Esophagus (tissue), 2 donors: ENCODE results near the gene PPFIBP1. TPM values are rescaled to one million over a fixed set of nuclear protein-coding genes. Genes with fewer than 3 reads are reported as not detected.
"Not testable (repeated sequence)": the region's sequence is repeated elsewhere in the genome, so short reads cannot be mapped to it uniquely, and the experiment has no call there.

ENCODE experiments used
- H3K27ac ChIP-seq, 2 donors: one replicate each; pipeline ENCODE4 v1.5.1; 2013; ENCODE audit warnings: low read depth in 2 of 2, mild to moderate bottlenecking in 2 of 2, inconsistent platforms in 1 of 2, low read length in 1 of 2, moderate library complexity in 1 of 2
- H3K27me3 ChIP-seq, 2 donors: one replicate each; pipeline ENCODE4 v1.6.1; 2013; ENCODE audit warnings: low read length in 2 of 2, control low read depth in 1 of 2, mild to moderate bottlenecking in 1 of 2; ENCODE audit not compliant: insufficient read depth in 2 of 2, control insufficient read depth in 1 of 2
- H3K36me3 ChIP-seq, 2 donors: one replicate each; pipeline ENCODE4 v1.6.1; 2013; ENCODE audit warnings: low read length in 1 of 2; ENCODE audit not compliant: control insufficient read depth in 2 of 2, insufficient read depth in 2 of 2
- H3K4me1 ChIP-seq, 2 donors: one replicate each; pipeline ENCODE4 v1.6.1; 2013; ENCODE audit warnings: low read length in 1 of 2; ENCODE audit not compliant: control insufficient read depth in 2 of 2, insufficient read depth in 2 of 2
- H3K4me3 ChIP-seq, 2 donors: one replicate each; pipeline ENCODE4 v1.5.1; 2013; ENCODE audit warnings: low read length in 2 of 2, mild to moderate bottlenecking in 2 of 2, low read depth in 1 of 2, moderate library complexity in 1 of 2
- H3K9me3 ChIP-seq, 2 donors: one replicate each; pipeline ENCODE4 v1.6.1; 2013; ENCODE audit warnings: mild to moderate bottlenecking in 2 of 2, low read depth in 1 of 2, low read length in 1 of 2, moderate library complexity in 1 of 2; ENCODE audit not compliant: control insufficient read depth in 2 of 2, insufficient read depth in 1 of 2
- WGBS, 2 donors: extraction: QIAGEN DNeasy Blood & Tissue Kit; methylation state at CpG; one replicate each; pipeline ENCODE4 v1.1.7; 2013; 5-methylcytosine and 5-hydroxymethylcytosine counted together
- polyA plus RNA-seq, 2 donors: library from polyadenylated mRNA; stranded (reverse); fragments of 200-250 nt; gene quantifications; one replicate each; pipeline ENCODE4 v1.2.3, GENCODE V29; 2013
- donor health status: healthy with polysubstance abuse.
- donor health status: Bipolar disorder and iron deficiency.

PPFIBP1 gene
- polyA plus RNA-seq, 2 donors: 12.0 to 13.4 TPM

GRCh38 chr12:27655476-27655875 is 131.5 kb downstream of the PPFIBP1 start:
- H3K4me1 ChIP-seq, H3K27me3 ChIP-seq, H3K27ac ChIP-seq, H3K9me3 ChIP-seq, H3K36me3 ChIP-seq, H3K4me3 ChIP-seq: not testable (repeated sequence)
- WGBS, 2 donors: 81 to 84% methylated on average over 3 of the region's 3 CpGs

GRCh38 chr12:27657296-27657695 is 133.3 kb downstream of the PPFIBP1 start:
- 86 to 95% methylated on average over 4 of the region's 4 CpGs for WGBS, 2 donors
- Histone ChIP-seq H3K27me3 (no peaks in the 10 kb centered on the region), H3K4me1 (no peaks in the 10 kb centered on the region), H3K36me3 (peaks cover 8 to 9% of the 10 kb centered on the region in 2 donors), H3K27ac (no peak overlapping the region), H3K9me3 (no peaks in the 10 kb centered on the region), H3K4me3 (no peak overlapping the region)

- 78 to 88% methylated on average over 3 of the region's 3 CpGs for WGBS, 2 donors
- H3K27ac ChIP-seq: no peak overlapping the region
- H3K36me3 ChIP-seq: peaks cover 11 to 22% of the 10 kb centered on the region in 2 donors
Measured at GRCh38 chr12:27665704-27666103, 141.7 kb downstream of the PPFIBP1 start.

GRCh38 chr12:27666510-27666909 is 142.5 kb downstream of the PPFIBP1 start:
- Histone ChIP-seq H3K9me3 (no peaks in the 10 kb centered on the region), H3K27me3 (no peaks in the 10 kb centered on the region), H3K4me1 (no peaks in the 10 kb centered on the region), H3K4me3 (no peak overlapping the region), H3K27ac (no peak overlapping the region), H3K36me3 (peaks cover 8 to 16% of the 10 kb centered on the region in 2 donors)
- 53 to 55% methylated on average over 3 of the region's 3 CpGs for WGBS, 2 donors

More at GRCh38 chr12:27665704-27666103, 141.7 kb downstream of the PPFIBP1 start:
- Histone ChIP-seq H3K4me1 (no peaks in the 10 kb centered on the region), H3K9me3 (no peaks in the 10 kb centered on the region), H3K27me3 (no peaks in the 10 kb centered on the region), H3K4me3 (no peak overlapping the region)

GRCh38 chr12:27667540-27667939 is 143.5 kb downstream of the PPFIBP1 start:
- Histone ChIP-seq H3K4me3 (no peak overlapping the region), H3K36me3 (peaks cover 5 to 14% of the 10 kb centered on the region in 2 donors), H3K27ac (no peak overlapping the region), H3K27me3 (no peaks in the 10 kb centered on the region), H3K9me3 (no peaks in the 10 kb centered on the region), H3K4me1 (no peaks in the 10 kb centered on the region)
- 88 to 89% methylated on average over 6 of the region's 6 CpGs for WGBS, 2 donors

GRCh38 chr12:27672051-27672450 is 148.0 kb downstream of the PPFIBP1 start:
- Histone ChIP-seq H3K27ac (no peak overlapping the region), H3K9me3 (no peaks in the 10 kb centered on the region), H3K4me1 (no peaks in the 10 kb centered on the region), H3K27me3 (no peaks in the 10 kb centered on the region), H3K36me3 (peaks cover 3 to 18% of the 10 kb centered on the region in 2 donors), H3K4me3 (no peak overlapping the region)
- 80 to 82% methylated on average over 4 of the region's 4 CpGs for WGBS, 2 donors

GRCh38 chr12:27672643-27673042 is 148.6 kb downstream of the PPFIBP1 start:
- H3K27ac ChIP-seq: no peak overlapping the region
- 72 to 79% methylated on average over 1 of the region's 1 CpG for WGBS, 2 donors

GRCh38 chr12:27673101-27673718 is 149.2 kb downstream of the PPFIBP1 start:
- no peaks in the 10 kb centered on the region for H3K4me1 ChIP-seq
- H3K9me3 ChIP-seq: no peaks in the 10 kb centered on the region
- no peak overlapping the region for H3K27ac ChIP-seq
- H3K27me3 ChIP-seq: no peaks in the 10 kb centered on the region
- H3K4me3 ChIP-seq: no peak overlapping the region
- WGBS, 2 donors: 49 to 57% methylated on average over 3 of the region's 3 CpGs
- peaks cover 0 to 10% of the 10 kb centered on the region in 2 donors for H3K36me3 ChIP-seq

More at GRCh38 chr12:27672643-27673042, 148.6 kb downstream of the PPFIBP1 start:
- Histone ChIP-seq H3K4me1 (no peaks in the 10 kb centered on the region), H3K27me3 (no peaks in the 10 kb centered on the region), H3K4me3 (no peak overlapping the region), H3K9me3 (no peaks in the 10 kb centered on the region), H3K36me3 (peaks cover 0 to 16% of the 10 kb centered on the region in 2 donors)

GRCh38 chr12:27674989-27675388 is 151.0 kb downstream of the PPFIBP1 start:
- no peak overlapping the region for H3K27ac ChIP-seq
- WGBS, 2 donors: 77 to 81% methylated on average over 2 of the region's 2 CpGs
- H3K4me3 ChIP-seq: no peak overlapping the region
- H3K36me3 ChIP-seq: peaks cover 0 to 10% of the 10 kb centered on the region in 2 donors
- no peaks in the 10 kb centered on the region for H3K4me1 ChIP-seq
- no peaks in the 10 kb centered on the region for H3K27me3 ChIP-seq
- H3K9me3 ChIP-seq: no peaks in the 10 kb centered on the region

- no peak overlapping the region for H3K27ac ChIP-seq
- peaks cover 0 to 15% of the 10 kb centered on the region in 2 donors for H3K36me3 ChIP-seq
- H3K4me3 ChIP-seq: no peak overlapping the region
- no peaks in the 10 kb centered on the region for H3K9me3 ChIP-seq
- H3K4me1 ChIP-seq: no peaks in the 10 kb centered on the region
- H3K27me3 ChIP-seq: no peaks in the 10 kb centered on the region
Measured at GRCh38 chr12:27680619-27681018, 156.6 kb downstream of the PPFIBP1 start.
